ENCODE measurements around the gene FOXN3.
"Not testable (repeated sequence)": the region's sequence is repeated elsewhere in the genome, so short reads cannot be mapped to it uniquely, and the experiment has no call there.

FOXN3 gene

GRCh38 chr14:89251061-89251460, 166.0 kb downstream of the FOXN3 start:
- peaks cover 32% of the 10 kb centered on the region for H3K36me3 Mint-ChIP-seq
- DNase-seq (ENCODE audit: low spot score in 2 of 2) (no peak), ATAC-seq (ENCODE audit: low read depth) (no peak)
- H3K4me1 Mint-ChIP-seq: peaks cover 11% of the 10 kb centered on the region
- peaks cover 1% of the 10 kb centered on the region for H3K9me3 Mint-ChIP-seq
- no peak overlapping the region for H3K27ac Mint-ChIP-seq
- no peak overlapping the region for H3K4me3 Mint-ChIP-seq
- H3K27me3 Mint-ChIP-seq: no peaks in the 10 kb centered on the region

GRCh38 chr14:89250655-89250975, 166.4 kb downstream of the FOXN3 start:
- not testable (repeated sequence) for H3K4me3 Mint-ChIP-seq; ATAC-seq (ENCODE audit: low read depth); DNase-seq (ENCODE audit: low spot score in 2 of 2); H3K27me3 Mint-ChIP-seq; H3K9me3 Mint-ChIP-seq; H3K27ac Mint-ChIP-seq
- Mint-ChIP-seq H3K4me1 (peaks cover 11% of the 10 kb centered on the region), H3K36me3 (peaks cover 31% of the 10 kb centered on the region)

GRCh38 chr14:89249972-89250654, 166.9 kb downstream of the FOXN3 start:
- Mint-ChIP-seq H3K4me3 (no peak overlapping the region), H3K36me3 (peaks cover 31% of the 10 kb centered on the region), H3K4me1 (peaks cover 11% of the 10 kb centered on the region), H3K27me3 (no peaks in the 10 kb centered on the region), H3K27ac (no peak overlapping the region), H3K9me3 (peaks cover 1% of the 10 kb centered on the region)
- no peak for DNase-seq (ENCODE audit: low spot score in 2 of 2)
- no peak for ATAC-seq (ENCODE audit: low read depth)

- Mint-ChIP-seq H3K9me3 (peaks cover 1% of the 10 kb centered on the region), H3K36me3 (peaks cover 35% of the 10 kb centered on the region), H3K27ac (peak overlapping the region; percentile 31), H3K27me3 (no peaks in the 10 kb centered on the region), H3K4me1 (peaks cover 19% of the 10 kb centered on the region), H3K4me3 (no peak overlapping the region)
- ATAC-seq (ENCODE audit: low read depth): no peak
- no peak for DNase-seq (ENCODE audit: low spot score in 2 of 2)
These were observed 167.9 kb downstream of the FOXN3 start for GRCh38 chr14:89249065-89249695.

GRCh38 chr14:89248411-89249064, 168.5 kb downstream of the FOXN3 start:
- peaks cover 1% of the 10 kb centered on the region for H3K9me3 Mint-ChIP-seq
- H3K4me1 Mint-ChIP-seq: peaks cover 23% of the 10 kb centered on the region
- no peaks in the 10 kb centered on the region for H3K27me3 Mint-ChIP-seq
- no peak overlapping the region for H3K4me3 Mint-ChIP-seq
- ATAC-seq (ENCODE audit: low read depth) (no peak), DNase-seq (ENCODE audit: low spot score in 2 of 2) (no peak)
- peaks cover 30% of the 10 kb centered on the region for H3K36me3 Mint-ChIP-seq
- no peak overlapping the region for H3K27ac Mint-ChIP-seq

GRCh38 chr14:89247457-89248122, 169.4 kb downstream of the FOXN3 start:
- no peak overlapping the region for H3K4me3 Mint-ChIP-seq
- peaks cover 1% of the 10 kb centered on the region for H3K9me3 Mint-ChIP-seq
- peaks cover 30% of the 10 kb centered on the region for H3K4me1 Mint-ChIP-seq
- no peak for DNase-seq (ENCODE audit: low spot score in 2 of 2)
- H3K27ac Mint-ChIP-seq: no peak overlapping the region
- ATAC-seq (ENCODE audit: low read depth): no peak
- no peaks in the 10 kb centered on the region for H3K27me3 Mint-ChIP-seq
- peaks cover 26% of the 10 kb centered on the region for H3K36me3 Mint-ChIP-seq

- Mint-ChIP-seq H3K4me3 (no peak overlapping the region), H3K27ac (no peak overlapping the region), H3K36me3 (peaks cover 25% of the 10 kb centered on the region), H3K4me1 (peaks cover 38% of the 10 kb centered on the region), H3K27me3 (no peaks in the 10 kb centered on the region), H3K9me3 (peaks cover 1% of the 10 kb centered on the region)
- no peak for DNase-seq (ENCODE audit: low spot score in 2 of 2)
- no peak for ATAC-seq (ENCODE audit: low read depth)
These were observed 170.7 kb downstream of the FOXN3 start for GRCh38 chr14:89246290-89246689.

- Mint-ChIP-seq H3K4me3 (no peak overlapping the region), H3K4me1 (peaks cover 43% of the 10 kb centered on the region), H3K9me3 (peaks cover 1% of the 10 kb centered on the region), H3K27ac (no peak overlapping the region), H3K36me3 (peaks cover 24% of the 10 kb centered on the region), H3K27me3 (no peaks in the 10 kb centered on the region)
- DNase-seq (ENCODE audit: low spot score in 2 of 2) (no peak), ATAC-seq (ENCODE audit: low read depth) (no peak)
These were observed 171.2 kb downstream of the FOXN3 start for GRCh38 chr14:89245802-89246201.

- Mint-ChIP-seq H3K27ac (peak overlapping the region; percentile 43), H3K36me3 (peaks cover 19% of the 10 kb centered on the region), H3K4me3 (no peak overlapping the region), H3K9me3 (no peaks in the 10 kb centered on the region), H3K4me1 (peaks cover 41% of the 10 kb centered on the region), H3K27me3 (no peaks in the 10 kb centered on the region)
- no peak for DNase-seq (ENCODE audit: low spot score in 2 of 2)
- ATAC-seq (ENCODE audit: low read depth): no peak
These were observed 172.3 kb downstream of the FOXN3 start for GRCh38 chr14:89244720-89245119.

- Mint-ChIP-seq H3K36me3 (peaks cover 14% of the 10 kb centered on the region), H3K27ac (peak overlapping the region; percentile 43), H3K9me3 (no peaks in the 10 kb centered on the region), H3K27me3 (no peaks in the 10 kb centered on the region), H3K4me3 (no peak overlapping the region), H3K4me1 (peaks cover 41% of the 10 kb centered on the region)
- no peak for DNase-seq (ENCODE audit: low spot score in 2 of 2)
- ATAC-seq (ENCODE audit: low read depth): no peak
These were observed 173.3 kb downstream of the FOXN3 start for GRCh38 chr14:89243741-89244140.

GRCh38 chr14:89243286-89243685, 173.7 kb downstream of the FOXN3 start:
- no peaks in the 10 kb centered on the region for H3K9me3 Mint-ChIP-seq
- no peak overlapping the region for H3K4me3 Mint-ChIP-seq
- no peaks in the 10 kb centered on the region for H3K27me3 Mint-ChIP-seq
- peaks cover 14% of the 10 kb centered on the region for H3K36me3 Mint-ChIP-seq
- ATAC-seq (ENCODE audit: low read depth): no peak
- peak overlapping the region; percentile 43 for H3K27ac Mint-ChIP-seq
- H3K4me1 Mint-ChIP-seq: peaks cover 41% of the 10 kb centered on the region
- DNase-seq (ENCODE audit: low spot score in 2 of 2): no peak

GRCh38 chr14:89242652-89243279, 174.3 kb downstream of the FOXN3 start:
- Mint-ChIP-seq H3K27me3 (no peaks in the 10 kb centered on the region), H3K4me3 (no peak overlapping the region), H3K9me3 (no peaks in the 10 kb centered on the region), H3K27ac (no peak overlapping the region), H3K4me1 (peaks cover 41% of the 10 kb centered on the region), H3K36me3 (peaks cover 12% of the 10 kb centered on the region)
- no peak for ATAC-seq (ENCODE audit: low read depth)
- no peak for DNase-seq (ENCODE audit: low spot score in 2 of 2)

GRCh38 chr14:89241934-89242651, 174.9 kb downstream of the FOXN3 start:
- H3K4me3 Mint-ChIP-seq: no peak overlapping the region
- DNase-seq (ENCODE audit: low spot score in 2 of 2): no peak
- no peaks in the 10 kb centered on the region for H3K9me3 Mint-ChIP-seq
- ATAC-seq (ENCODE audit: low read depth): peak; percentile 38
- H3K27me3 Mint-ChIP-seq: no peaks in the 10 kb centered on the region
- H3K36me3 Mint-ChIP-seq: peaks cover 13% of the 10 kb centered on the region
- peaks cover 39% of the 10 kb centered on the region for H3K4me1 Mint-ChIP-seq
- H3K27ac Mint-ChIP-seq: peak overlapping the region; percentile 86
